Astrocyte (in vitro differentiated cells and primary cell): Measurements from ENCODE around the gene TM9SF1.
"Not testable (repeated sequence)": the region's sequence is repeated elsewhere in the genome, so short reads cannot be mapped to it uniquely, and the experiment has no call there.

ENCODE experiments used
- CTCF ChIP-seq: IDR thresholded peaks from 2 replicates; pipeline ENCODE4 v1.5.1; 2011; ENCODE audit warnings: low read depth, mild to moderate bottlenecking, inconsistent platforms, low read length, moderate library complexity; ENCODE audit not compliant: insufficient read depth
- EZH2 ChIP-seq: IDR thresholded peaks from 2 replicates; pipeline ENCODE4 v1.6.1; 2012; ENCODE audit warnings: mild to moderate bottlenecking, low read length, inconsistent platforms; ENCODE audit not compliant: insufficient read depth

- not testable (repeated sequence) for TF ChIP-seq CTCF, EZH2
These were observed 8.1 kb upstream of the TM9SF1 start for GRCh38 chr14:24203249-24203886.
